LNCaP clone FGC (cell line): Measurements from ENCODE around the gene SEPTIN8.

ENCODE experiments used
- DNase-seq: peaks from one replicate; pipeline ENCODE4 v3.0.0-alpha.2; 2011; ENCODE audit warnings: low read depth
- H3K4me3 ChIP-seq: 2 replicates; pipeline ENCODE4 v1.5.1; 2011; ENCODE audit warnings: mild to moderate bottlenecking, low read depth, low read length, control low read depth
- TF ChIP-seq, protein P1 (sequence below): IDR thresholded peaks from 2 replicates; pipeline ENCODE4 v1.5.1; 2012; ENCODE audit warnings: mild to moderate bottlenecking; ENCODE audit not compliant: control insufficient read depth, insufficient read depth; ENCODE audit errors: extremely low read depth

Gene SEPTIN8

DNA sequence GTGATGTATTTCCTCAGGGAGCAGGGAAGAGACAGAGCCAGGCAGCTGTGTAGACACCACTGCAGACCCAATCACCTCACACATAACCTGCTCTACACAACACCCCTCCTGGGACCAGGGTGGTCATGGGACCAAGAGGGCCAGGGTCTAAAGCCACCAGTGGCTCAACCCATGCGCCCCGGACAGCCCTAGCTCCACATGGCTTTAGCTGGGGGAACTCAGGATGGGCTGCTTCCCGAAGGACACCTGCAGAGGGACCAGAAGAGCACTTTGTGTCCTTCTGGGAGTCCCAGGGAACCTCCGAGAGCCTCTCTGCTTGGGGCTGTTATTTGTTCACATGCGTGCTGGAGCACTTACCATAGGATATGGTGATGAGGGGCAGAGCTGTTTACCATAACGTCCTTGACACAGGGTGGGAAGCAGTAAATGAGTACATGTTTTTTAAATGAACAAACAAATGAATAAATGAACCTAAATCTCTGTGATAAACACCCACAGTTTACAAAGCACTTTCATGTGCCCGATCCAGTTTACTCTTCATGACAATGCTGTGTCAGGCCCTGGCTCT, 12.3 kb downstream of the SEPTIN8 start:
- H3K4me3 ChIP-seq, result no peak overlapping the region
- DNase-seq, result no peak
- TF ChIP-seq, protein P1, sequence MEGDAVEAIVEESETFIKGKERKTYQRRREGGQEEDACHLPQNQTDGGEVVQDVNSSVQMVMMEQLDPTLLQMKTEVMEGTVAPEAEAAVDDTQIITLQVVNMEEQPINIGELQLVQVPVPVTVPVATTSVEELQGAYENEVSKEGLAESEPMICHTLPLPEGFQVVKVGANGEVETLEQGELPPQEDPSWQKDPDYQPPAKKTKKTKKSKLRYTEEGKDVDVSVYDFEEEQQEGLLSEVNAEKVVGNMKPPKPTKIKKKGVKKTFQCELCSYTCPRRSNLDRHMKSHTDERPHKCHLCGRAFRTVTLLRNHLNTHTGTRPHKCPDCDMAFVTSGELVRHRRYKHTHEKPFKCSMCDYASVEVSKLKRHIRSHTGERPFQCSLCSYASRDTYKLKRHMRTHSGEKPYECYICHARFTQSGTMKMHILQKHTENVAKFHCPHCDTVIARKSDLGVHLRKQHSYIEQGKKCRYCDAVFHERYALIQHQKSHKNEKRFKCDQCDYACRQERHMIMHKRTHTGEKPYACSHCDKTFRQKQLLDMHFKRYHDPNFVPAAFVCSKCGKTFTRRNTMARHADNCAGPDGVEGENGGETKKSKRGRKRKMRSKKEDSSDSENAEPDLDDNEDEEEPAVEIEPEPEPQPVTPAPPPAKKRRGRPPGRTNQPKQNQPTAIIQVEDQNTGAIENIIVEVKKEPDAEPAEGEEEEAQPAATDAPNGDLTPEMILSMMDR, result no peak

DNA sequence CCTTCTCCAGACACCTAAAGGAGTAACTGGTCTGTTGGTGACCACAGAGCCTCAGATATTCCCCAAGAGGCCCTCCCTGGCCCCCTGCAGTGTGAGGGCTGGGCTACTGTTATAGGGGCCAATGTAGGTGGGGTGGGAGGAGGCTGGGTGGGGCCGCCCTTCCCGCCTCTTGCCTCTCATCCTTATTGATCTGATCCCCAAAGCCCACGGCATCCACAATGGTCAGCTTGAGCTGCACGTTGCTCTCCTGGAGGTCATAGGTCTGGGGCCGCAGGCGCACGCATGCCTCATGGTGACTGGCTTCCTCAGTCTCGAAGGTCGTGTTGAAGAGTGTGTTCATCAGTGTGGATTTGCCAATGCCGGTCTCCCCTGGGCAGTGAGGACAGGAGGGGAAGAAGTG, 13.0 kb downstream of the SEPTIN8 start:
- no peak for DNase-seq

GRCh38 chr5:132763181-132764036, 13.6 kb downstream of the SEPTIN8 start:
- no peak overlapping the region for H3K4me3 ChIP-seq
- TF ChIP-seq, protein P1, result no peak
- no peak for DNase-seq

More for the DNA sequence above, 13.0 kb downstream of the SEPTIN8 start:
- TF ChIP-seq, protein P1, result no peak
- H3K4me3 ChIP-seq, result no peak overlapping the region

GRCh38 chr5:132762246-132763000, 14.6 kb downstream of the SEPTIN8 start:
- H3K4me3 ChIP-seq, result no peak overlapping the region
- TF ChIP-seq, protein P1, result no peak
- DNase-seq, result no peak

DNA sequence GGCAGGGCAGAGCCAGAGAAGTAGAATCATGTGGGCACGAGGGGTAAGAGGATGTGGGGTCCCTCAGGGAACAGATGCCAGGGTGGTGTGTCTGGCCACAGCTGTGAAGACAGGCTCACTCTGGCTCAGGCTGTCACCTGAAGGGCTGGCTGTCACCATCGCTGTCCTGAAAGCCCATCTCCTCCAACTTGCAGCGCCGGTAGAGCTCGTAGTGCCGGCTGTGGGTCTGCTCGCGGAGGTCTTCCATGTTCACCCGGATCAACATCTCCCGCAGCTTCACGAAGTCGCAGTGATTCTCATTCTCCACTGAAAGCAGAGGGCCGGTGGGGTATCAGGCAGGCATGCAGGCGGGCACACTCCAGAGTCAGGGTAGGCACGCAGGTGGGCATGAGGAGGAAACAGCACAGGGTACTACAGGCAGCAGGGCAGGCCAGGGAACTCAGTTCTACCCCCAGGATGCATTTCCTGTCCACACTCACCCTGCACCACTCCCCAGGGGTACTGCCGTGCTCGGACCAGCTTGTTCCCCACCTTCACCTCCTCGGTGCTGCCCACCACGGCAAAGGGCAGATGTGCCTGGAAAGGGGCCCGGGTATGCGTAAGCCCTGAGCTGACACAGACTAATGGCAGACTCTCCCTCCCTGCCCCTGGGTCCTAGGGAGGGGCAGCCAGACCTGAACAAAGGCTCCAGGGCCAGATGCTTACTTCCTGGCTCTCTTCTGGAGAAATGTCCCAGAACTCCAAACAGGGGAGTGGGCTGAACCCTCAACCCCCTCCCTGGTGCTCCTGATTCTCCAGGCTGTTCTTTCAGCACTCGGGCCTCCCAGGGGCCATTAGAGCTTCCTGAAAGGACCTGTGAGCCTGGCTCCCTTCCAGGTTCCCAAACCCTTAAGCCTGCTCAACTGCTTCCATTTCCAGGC, 15.5 kb downstream of the SEPTIN8 start:
- DNase-seq, result no peak
- no peak overlapping the region for H3K4me3 ChIP-seq
- TF ChIP-seq, protein P1, result no peak
